H1 (cell line): ENCODE measurements around the gene CTDSP1. TPM values are rescaled to one million over a fixed set of nuclear protein-coding genes. Genes with fewer than 3 reads are reported as not detected.

Experiments used
- BACH1 ChIP-seq: IDR thresholded peaks from 2 replicates; pipeline ENCODE4 v1.6.1; 2012; ENCODE audit warnings: low read length, improper control_type of control experiment
- GABPA ChIP-seq: IDR thresholded peaks from 2 replicates; pipeline ENCODE4 v1.6.1; 2011; ENCODE audit warnings: mild to moderate bottlenecking, low read length, moderate library complexity, borderline replicate concordance; ENCODE audit not compliant: insufficient read depth
- NANOG ChIP-seq: IDR thresholded peaks from 2 replicates; pipeline ENCODE4 v1.6.1; 2011; ENCODE audit warnings: low read length, low read depth, mild to moderate bottlenecking, inconsistent platforms; ENCODE audit not compliant: insufficient read depth, poor library complexity, severe bottlenecking
- SP1 ChIP-seq: IDR thresholded peaks from 2 replicates; pipeline ENCODE4 v1.6.1; 2011; ENCODE audit warnings: low read depth, low read length
- polyA plus RNA-seq, 7 experiments: library from polyadenylated mRNA; depleted of rRNA in 3 of 7; stranded (reverse) in 5 of 7; unstranded in 2 of 7; fragments of >200 nt in 5 of 7; fragments of 200-250 nt in 2 of 7; gene quantifications; 1 replicate in 5 of 7; 2 replicates in 1 of 7; 4 replicates in 1 of 7; pipeline versions ENCODE4 v1.2.1 to v1.2.3, GENCODE V29; 2011 to 2013; ENCODE audit warnings: missing spikeins in 2 of 7, mixed read lengths in 2 of 7
- total RNA-seq: library from RNA; stranded (reverse); fragmentation: NEBNext Ultra II Directional; extraction: Animal tissue kit (Norgen Biotek cat#: 25700); gene quantifications from 2 replicates; pipeline ENCODE4 v1.2.1, GENCODE V29; 2021

The CTDSP1 gene
- total and polyA plus RNA-seq, 2 of the 8 experiments (the other 6 are each of a cell fraction or from before 2014, with no cell fraction given) = 20.3 to 35.2 TPM

DNA sequence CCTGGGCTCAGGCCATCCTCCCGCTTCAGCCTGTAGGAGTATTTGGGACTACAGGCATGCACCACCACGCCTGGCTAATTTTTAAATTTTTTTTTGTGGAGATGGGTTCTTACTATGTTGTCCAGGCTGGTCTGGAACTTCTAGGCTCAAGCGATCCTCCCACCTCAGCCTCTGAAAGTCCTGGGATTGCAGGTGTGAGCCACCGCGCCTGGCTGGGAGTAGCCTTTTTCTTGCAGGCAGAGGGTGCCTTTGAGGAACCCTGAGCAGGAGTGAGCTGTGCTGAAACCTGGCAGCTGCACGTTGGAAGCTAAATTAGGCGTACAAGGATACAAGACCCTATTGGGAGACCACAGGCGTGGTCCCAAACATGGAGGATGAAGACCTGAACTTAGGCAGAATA lies 8.0 kb downstream of the CTDSP1 start (continued):
- TF ChIP-seq GABPA (no peak), NANOG (no peak), BACH1 (no peak), SP1 (no peak)
